Left forelimb (tissue), 1 donor: Measurements from ENCODE around the gene RTP3.

ENCODE experiments used
- DNase-seq: peaks from one replicate; pipeline ENCODE4 v3.0.0-alpha.2; 2018; ENCODE audit warnings: low spot score

Gene RTP3

DNA sequence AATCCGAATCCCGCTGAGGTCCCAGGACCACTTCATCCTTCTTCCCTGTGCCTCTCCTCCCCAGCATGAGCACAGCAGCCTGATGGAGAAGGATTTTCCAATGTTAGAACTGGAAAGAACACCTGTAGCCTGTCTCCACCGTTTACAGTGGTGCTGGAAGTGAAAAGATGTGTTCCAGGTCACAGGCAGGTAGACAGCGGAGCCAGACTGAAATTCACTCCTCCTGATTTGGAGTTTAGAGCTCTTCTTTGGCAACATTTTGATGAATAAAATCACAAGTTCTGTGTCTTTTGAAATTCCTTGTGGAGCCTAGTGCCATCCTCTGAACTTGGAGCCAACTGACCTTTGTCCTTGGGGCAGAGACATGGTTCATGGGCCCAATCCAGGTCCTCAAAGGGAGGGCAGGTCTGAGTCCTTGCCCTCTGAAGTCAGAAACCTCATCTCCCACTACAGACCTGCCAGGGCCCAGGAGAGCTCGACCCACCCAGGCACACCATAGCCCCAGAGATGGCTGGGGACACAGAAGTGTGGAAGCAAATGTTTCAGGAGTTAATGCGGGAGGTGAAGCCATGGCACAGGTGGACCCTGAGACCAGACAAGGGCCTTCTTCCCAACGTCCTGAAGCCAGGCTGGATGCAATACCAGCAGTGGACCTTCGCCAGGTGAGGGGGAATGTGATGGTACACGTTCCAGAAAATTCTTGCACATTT lies at the start of gene RTP3:
RTP3 (plus strand) TSS at position 421 of the 710 bp plus-strand sequence; CDS start at position 508, 87 bp downstream.
- no peak for DNase-seq

DNA sequence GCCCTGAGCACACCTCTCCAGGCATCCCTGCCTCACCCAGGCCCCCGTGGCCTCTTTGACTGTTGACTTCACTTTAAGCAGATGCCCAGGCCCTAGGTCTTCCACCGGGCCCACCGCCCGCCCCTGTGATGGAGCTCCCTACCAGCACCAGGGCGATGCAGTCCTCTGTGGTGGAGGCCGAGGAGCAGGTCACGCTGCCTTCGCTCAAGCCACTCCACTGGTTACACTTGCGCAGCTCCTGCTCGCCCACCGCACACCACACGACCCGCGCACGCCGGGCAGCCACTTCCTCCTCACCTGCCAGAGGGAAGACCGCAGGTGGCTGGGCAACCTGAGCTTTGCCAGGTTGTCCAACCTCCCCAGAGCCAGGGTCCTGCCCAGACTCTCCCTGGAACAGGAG lies 49.1 kb upstream of the RTP3 start:
- DNase-seq = no peak

DNA sequence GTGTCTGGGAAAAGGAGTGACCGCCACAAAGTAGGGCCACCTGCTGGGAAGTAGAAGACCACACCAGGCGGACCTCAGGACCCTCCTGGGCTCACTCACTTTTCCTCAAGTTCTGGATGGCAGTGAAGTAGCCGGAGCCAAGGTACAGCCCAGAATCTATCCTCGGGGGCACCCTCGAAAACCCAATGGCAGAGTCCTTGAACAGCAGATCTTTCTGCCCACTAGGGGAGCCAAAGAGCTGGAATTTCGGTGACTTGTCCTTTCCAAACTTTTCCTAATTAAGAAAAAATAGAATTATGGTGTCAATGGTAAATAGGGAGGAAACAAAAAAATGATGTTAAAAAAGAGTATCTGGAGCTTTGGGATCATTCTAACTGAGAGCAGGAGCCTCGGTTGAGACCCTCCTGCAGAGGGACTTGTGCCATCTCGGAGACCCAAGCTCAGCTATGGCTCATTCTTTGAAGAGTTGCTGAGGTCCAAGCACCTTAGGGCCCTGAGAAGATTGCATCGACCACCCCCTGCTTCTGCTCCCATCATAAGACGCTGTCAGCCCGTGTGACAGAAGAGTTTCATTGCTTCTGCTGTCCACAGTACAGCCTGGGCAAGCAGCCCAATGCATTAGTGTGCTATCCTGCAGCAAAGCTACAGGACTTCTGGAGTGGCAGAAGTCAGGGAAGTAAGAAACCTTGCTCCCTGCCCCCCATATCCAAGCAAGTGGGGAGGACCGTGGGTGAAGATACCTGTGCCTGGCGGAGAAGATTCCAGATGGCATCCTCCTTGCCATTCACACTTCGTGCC lies 47.8 kb upstream of the RTP3 start:
- no peak for DNase-seq

DNA sequence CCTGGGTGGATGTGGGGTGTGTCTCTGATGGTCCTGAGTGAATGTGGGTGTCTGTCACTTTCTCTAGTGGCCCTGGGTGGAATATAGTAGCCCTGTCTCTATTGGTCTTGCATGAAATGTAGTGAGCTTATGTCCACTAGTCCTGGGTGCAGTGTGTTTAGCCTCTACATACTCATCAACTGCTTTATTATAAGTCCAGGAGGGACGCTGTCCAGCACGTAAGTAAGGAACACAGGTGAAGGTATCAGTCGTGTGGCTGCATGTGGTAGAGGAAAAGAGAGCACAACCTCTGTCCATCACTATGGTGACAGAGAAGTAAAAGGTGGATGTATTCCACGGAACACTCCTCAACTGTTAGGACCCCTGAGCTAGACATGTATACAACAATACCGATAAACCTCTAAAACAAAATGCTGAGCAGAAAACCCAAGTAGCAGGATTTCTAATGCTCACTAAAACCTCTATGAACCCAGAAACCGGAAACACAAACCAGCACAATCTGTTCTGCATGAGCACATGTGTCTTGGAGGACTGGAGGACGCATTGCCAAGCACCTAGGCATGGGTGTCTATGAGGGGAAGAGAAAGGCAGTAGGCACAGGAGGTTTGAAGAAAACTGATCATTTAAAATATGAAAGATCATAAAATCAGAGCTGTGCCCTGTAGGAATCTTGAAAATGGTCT lies 44.1 kb upstream of the RTP3 start:
- DNase-seq = no peak

DNA sequence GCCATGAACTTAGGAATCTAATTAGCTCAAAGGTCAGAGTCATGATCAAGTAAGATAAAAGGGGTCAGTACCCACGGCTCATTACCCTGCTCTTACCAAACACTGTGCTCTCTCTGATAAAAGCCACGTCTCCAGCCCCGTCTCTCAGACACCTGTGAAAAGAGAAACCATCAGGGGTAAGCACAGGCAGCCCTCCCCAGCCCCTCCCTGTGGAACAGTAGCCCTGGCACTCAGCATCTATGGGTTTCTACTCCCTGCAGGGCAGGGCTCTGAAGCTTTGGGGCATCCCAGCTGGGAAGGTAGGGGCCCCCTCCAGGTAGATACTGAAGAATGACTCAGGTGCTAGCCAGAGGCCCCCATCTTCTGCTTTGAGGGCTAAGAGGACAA lies 43.6 kb upstream of the RTP3 start:
- no peak for DNase-seq

DNA sequence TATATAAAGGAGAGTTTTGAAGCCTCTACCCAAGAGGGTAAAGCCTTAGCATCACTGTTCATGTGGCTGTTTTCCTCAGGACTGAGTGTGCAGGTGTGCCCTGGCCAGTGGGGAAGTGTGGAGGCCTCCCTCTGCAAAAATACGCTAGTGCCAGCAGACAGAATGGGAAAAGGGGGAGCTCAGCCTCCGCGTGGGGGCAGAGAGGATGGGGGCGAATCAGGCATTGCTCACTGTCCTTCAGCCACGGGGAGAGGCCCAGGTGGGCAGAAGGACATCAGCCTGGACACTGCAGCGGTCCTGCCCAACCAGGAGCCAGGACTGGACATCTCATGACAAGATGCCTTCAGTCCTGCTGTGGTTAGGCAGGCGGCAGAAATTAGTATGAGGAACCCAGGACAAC lies 43.2 kb upstream of the RTP3 start:
- no peak for DNase-seq

DNA sequence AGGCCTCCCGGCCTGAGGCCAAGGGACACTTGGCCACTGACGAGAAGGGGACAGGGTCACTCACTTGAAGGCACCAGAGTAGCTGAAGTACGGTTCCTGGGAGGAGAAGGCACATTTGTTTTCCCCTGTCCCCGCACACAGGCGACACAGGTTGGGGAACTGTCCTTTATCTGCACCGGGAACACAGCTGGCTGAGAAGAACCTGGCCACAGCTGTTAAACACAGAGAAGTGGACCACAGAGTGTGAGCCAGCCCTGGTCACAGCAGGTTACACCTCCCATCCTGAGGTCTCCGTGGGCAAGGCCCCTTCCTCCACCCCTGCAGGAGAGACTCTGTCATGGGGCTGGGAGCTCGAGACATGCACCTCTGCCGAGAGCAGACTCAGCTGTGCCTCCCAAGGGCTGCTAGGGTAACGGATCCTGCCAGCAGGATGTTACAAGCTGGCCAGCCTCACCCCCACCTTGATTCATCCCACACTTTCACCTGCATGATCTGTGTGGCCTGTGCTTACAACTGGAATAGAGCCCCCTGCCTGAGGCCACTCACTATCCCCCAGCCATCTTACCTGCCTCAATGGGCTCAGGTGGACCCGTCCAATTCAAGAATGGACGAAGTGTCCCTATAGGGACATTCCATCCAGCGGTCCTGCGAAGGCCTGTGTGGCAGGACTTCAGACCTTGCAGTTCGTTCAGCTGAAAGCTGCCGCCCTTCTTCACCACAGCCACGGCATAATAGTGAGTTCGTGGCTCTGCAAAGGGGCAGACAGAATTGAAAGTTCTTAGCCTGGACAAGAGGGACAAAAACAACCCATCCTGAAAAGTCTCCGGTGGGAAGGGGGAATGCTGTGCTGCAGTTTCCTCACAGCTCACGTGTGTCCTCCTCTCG lies 42.3 kb upstream of the RTP3 start:
- no peak for DNase-seq

DNA sequence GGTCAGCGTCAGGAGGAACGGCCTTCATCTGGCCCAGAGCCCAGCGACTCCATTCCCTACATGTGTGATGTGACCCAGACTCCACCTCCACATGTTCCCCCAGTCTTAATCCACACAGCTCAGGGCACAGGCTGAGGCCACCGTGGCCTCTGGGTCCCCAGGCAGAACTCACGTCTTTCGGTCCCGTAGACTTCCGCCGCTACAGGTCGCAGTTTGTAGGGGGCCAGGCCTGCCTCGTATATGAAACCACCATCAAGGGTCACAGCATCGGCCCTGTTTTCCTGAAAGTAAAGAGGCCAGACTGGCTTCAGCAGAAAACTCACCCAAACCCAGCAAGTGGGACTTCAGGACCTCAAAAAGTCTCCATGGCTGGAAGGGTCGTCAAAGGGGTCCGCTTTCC lies 41.7 kb upstream of the RTP3 start:
- no peak for DNase-seq

DNA sequence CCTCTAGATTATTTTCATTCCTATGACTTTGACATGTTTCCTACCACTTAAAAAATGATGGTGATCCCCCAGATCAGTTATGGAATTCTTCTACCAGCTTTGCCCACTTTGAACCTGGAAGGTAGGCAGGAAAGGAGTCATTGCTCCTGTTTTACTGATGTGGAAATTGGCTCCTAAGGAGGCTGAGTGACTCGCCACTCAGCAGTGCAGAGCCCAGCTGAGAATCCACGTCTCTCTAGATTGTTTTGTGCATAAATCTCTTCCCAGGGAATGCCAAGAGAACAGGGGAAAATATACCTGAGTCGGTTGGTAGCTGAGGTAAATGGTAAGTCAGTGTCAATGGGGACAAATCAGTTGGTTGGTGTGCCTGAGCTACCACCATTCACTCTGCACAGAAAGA lies 37.7 kb upstream of the RTP3 start:
- DNase-seq = no peak

DNA sequence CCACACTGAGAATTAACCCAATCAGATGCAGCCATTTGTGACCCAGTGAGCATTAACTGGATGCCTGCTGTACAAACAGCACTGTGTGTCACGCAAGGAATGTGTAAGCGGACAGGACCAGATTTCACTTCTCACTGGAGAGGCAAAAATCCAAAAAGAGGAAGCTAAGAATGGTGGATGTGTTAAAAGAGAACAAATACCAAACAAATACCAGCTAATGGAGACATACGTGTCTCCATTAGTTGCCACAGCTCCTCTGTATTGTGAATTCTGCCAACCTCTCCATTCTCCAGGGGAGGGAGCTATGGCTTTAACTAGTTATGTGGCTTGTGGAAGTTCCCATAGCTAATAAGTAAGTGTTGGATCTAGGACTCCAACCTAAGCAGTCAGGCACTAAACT lies 35.7 kb upstream of the RTP3 start:
- no peak for DNase-seq

DNA sequence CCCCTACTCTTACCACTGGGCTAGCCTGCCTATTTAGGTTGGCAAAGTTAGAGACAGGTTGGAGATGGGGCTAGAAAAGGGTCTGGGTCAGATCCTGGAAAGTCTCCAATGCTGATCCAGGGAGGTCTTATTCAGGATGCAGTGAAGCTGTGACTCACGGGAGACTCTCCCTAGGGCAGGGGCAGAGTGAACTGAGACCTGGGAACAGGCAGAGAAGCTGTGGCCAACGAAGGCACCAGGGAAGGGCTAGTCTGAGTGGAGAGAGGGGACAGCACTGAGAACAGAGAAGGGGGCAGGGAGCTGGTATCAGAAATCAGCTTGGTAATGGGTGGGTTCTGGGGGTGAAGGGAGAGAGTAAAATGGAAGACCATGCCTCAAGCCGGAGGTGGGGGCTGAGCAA lies 35.3 kb upstream of the RTP3 start:
- no peak for DNase-seq

DNA sequence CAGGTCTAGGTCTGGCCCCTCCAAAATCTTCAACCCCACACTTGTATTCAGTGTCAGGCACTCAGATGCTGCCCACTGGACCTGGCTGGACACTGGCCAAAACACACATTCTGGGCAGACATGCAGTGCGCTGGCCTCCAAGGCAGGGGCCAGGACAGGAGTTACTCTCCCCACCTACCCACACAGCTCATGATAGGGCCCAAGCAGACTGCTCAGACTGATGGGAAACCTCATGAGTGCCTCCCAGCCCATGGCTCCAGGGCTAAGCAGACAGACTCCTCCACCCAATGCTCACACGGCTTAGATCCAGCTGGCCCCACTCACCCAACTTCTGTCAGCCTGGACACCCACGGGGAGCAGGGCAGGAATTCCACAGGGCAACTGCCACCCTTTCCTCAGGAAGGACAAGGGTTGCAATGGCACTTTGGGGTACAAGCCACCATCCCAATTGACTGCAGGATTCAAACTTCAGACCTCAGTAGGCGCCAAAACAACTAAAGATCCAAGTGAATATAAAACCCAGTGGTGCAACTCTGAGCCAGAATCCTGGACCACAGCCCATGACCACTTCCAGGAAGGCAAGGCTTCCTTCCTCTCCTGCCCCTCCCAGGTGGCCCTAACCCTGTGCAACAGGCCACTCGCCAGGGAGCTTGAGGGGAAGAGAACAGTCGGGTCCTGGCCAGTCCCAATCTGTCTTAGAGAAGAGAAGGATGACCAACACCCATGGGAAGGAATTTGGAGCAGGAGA lies 34.5 kb upstream of the RTP3 start:
- DNase-seq = no peak

DNA sequence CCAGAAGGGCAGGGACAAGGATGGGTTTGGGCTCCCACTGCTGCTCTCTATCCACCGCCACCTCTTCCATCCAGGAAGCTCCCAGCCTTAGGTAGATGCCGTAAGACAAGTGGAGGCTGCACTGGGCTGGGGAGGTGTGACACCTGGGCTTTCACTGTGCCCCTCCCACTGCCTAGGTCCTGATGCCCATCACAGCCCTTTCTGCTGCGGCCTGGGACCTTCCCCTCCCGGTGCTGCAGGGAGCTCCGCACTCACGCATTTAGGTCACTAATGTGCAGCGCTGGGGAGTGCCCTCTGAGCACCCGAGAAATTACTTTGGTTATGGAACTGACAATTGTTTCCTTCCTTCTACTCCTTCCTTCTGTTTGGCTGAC lies 33.9 kb upstream of the RTP3 start:
- no peak for DNase-seq

DNA sequence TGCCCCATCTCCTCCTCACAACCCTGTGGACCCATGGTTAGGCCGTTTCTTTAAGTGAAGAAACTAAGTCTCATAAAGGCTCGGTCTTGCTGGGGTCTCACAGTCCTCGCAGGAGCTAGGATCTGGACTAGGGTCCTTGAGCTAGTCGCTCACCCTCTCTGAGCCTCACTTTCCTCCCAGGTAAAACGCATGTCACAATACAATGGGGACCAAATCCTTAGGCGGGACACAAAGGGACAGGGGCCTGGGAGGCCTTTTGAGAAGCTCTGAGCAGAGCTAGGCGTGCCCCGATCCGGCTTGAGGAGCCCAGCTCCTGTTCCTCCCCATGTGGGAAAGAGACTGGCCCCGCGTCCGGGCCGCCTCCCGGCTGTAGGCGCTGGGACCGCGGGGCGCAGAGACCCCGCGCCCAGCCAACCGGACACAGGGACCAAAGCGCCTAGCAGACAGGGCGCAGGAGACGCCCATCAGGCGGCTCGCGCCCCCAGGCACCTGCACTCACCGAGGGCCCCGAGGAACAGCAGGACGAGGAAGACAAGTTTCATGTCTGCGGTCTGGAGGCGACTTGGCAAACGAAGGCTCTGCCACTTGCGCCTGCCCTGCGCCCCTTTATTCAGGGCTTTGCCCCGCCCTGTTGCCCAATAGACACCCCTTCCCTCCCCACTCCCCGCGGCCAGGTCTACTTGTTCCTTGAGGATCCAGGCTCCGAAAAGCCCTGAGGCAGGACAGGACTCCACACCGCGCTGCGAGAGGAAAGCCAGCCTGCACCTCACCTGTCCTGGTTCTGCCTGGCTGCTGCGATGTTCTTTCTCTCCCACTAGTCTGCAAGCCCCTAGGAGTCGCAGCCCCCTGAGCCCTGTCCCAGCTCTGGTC lies 33.2 kb upstream of the RTP3 start, which contains the start of gene LTF:
LTF (minus strand) TSS at position 580 of the 870 bp plus-strand sequence; CDS start at position 542, 38 bp downstream.
- DNase-seq = no peak

DNA sequence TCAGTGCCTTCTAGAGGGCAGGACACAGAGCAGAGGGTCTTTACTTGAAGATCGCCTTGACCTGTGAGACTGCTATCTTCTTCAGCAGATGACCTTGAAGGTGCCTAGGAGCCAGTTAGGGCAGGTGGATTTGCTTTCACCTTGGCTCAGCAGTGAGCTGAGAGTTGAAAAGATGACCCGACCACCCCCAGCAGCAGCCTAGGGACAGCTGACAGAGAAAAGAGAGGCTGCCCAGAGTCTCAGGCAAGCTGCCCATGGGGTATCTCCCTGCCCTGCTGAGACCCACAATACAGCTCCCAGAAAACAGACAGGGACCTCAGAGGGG lies 32.6 kb upstream of the RTP3 start:
- DNase-seq = no peak

DNA sequence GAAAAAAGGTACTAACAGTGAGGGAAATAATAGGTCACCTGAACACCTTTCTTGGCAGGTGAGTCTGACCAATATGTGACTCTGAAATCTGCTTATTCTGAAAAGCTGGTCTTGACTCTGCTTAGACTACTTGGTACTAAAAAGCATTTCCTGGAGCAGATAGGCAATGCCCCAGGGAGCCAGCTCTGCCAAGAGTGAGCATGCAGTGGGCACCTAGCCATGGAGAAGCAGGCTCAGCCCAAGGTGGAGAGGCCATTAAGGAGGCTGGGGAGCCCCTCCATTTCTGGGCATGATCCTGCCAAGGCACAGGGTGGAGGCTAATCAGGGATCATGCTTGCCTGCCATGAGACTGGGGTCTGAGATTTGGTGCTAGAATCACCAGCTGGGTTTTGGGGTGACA lies 31.5 kb upstream of the RTP3 start:
- DNase-seq = no peak

DNA sequence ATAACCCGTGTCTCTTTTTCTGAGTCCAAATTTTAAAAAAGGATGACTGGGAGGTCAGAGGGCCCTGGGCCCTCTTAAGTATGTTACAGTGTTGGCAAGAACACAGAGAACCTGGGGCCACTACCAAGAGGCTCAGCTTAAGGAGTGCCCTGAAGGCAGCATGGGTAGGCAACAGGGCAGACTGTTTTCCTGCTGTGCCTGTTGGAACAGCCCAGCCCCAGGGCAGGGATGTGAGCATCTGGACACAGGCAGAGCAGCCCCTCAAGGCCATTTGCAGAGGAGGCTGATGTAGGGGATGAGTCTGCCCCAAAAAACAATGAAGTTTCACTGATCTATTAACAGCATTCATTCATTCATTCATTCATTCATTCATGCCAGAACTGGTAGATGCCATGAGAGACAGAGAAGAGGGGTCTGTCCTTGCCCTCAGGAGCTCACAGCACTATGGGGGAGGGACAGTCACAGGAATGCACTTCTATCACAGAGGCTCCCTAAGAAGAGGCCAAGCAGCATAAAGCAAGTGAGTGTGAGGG lies 30.8 kb upstream of the RTP3 start:
- no peak for DNase-seq

DNA sequence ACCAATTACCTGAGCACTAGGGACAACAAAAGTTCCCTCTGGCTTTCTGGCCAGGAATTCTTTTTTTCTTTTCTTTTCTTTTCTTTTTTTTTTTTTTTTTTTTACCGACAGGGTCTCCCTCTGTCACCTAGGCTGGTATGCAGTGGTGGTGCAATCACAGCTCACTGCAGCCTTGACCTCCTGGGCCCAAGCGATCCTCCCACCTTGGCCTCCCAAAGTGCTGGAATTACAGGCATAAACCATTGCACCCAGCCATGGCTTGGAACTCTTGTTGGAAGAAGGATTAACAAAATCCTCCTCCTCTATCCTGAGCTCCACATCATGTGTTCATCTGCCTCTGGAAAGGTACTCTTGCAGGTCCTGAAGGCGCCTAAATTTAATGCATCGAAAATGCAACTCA lies 30.2 kb upstream of the RTP3 start:
- no peak for DNase-seq

DNA sequence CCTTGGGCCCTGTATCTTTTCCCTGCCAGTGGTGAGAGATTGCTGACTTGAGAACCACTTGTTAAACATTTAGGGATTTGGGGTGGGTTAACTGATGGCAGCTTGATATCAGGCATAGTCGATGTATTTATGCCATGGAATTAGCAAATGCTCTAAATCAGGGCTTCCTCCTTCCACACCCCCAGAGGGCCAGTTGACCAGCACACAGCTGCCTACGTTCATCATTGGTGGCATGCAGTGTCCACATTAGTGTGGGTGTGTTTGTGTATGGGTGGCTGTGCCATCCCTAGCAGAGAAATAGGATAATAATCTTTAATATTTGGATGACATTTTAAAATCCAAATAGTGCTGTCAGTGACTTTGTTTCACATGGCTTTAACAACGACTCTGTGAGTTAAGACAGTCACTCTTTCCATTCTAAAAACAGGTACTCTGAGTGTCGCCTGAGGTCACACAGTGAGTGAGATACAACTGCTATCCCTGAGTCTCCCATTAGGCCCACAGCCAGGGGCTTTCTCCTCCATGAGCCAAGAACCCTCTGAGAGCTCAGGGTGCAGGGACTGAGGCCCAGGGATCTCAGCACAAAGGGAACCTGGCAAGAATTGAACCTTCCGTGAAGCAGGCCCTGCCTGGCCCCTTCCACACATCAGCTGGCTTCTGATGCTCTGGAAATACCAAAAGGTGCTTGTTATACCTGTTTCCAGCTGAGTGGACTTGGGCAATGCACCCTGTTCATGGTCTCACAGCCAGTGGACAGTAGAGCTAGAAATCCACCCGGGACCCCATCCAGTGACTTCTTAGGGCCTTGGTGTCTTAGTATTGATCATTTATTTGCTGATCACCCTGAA lies 28.8 kb upstream of the RTP3 start:
- DNase-seq = no peak
